Measurements from ENCODE around the gene KCNE4. TPM values are rescaled to one million over a fixed set of nuclear protein-coding genes. Genes with fewer than 3 reads are reported as not detected.

KCNE4 gene
- total and polyA plus RNA-seq, 8 donors: 0.75 to 25.2 (median 2.2) TPM

- Histone ChIP-seq H3K36me3 (no peaks in the 10 kb centered on the region), H3K27ac (no peak overlapping the region), H3K27me3 (no peaks in the 10 kb centered on the region), H3K4me1 (no peaks in the 10 kb centered on the region), H3K9me3 (no peaks in the 10 kb centered on the region), H3K4me3 (no peak overlapping the region)
- intact Hi-C loops (cut with DNase I): no loop called here
- no peak for FAIRE-seq
- 80 to 81% methylated on average over 3 of the region's 3 CpGs for WGBS, 2 donors
- no peak for TF ChIP-seq CTCF (IDR thresholded peaks at IDR 0.05)
- DNase-seq: no peak
- no peak for ATAC-seq
Observed at GRCh38 chr2:223081789-223082188, 29.8 kb downstream of the KCNE4 start.

- Histone ChIP-seq H3K9me3 (no peaks in the 10 kb centered on the region), H3K27ac (no peak overlapping the region), H3K36me3 (no peaks in the 10 kb centered on the region), H3K27me3 (no peaks in the 10 kb centered on the region), H3K4me1 (no peaks in the 10 kb centered on the region), H3K4me3 (no peak overlapping the region)
- TF ChIP-seq CTCF (IDR thresholded peaks at IDR 0.05): no peak
- WGBS, 2 donors: 0 to 40% methylated on average over 2 of the region's 2 CpGs
- FAIRE-seq: no peak
- ATAC-seq: no peak
- intact Hi-C loops (cut with DNase I): no loop called here
- DNase-seq: no peak
Observed at GRCh38 chr2:223082706-223083105, 30.7 kb downstream of the KCNE4 start.

- no peak for FAIRE-seq
- no peak for ATAC-seq
- TF ChIP-seq CTCF (IDR thresholded peaks at IDR 0.05): no peak
- H3K4me3 ChIP-seq: no peak overlapping the region
- peaks cover 0 to 5% (median under 1%) of the 10 kb centered on the region in 3 donors for H3K4me1 ChIP-seq
- no peaks in the 10 kb centered on the region for H3K36me3 ChIP-seq
- H3K27ac ChIP-seq: no peak overlapping the region
- DNase-seq: no peak
- intact Hi-C loops (cut with DNase I): no loop called here
- no peaks in the 10 kb centered on the region for H3K27me3 ChIP-seq
- 68 to 74% methylated on average over 7 of the region's 7 CpGs for WGBS, 2 donors
- no peaks in the 10 kb centered on the region for H3K9me3 ChIP-seq
Observed at GRCh38 chr2:223083402-223084070, 31.5 kb downstream of the KCNE4 start.

- Histone ChIP-seq H3K27ac (no peak overlapping the region), H3K36me3 (no peaks in the 10 kb centered on the region), H3K9me3 (no peaks in the 10 kb centered on the region), H3K27me3 (no peaks in the 10 kb centered on the region), H3K4me1 (peaks cover 0 to 12% (median 11%) of the 10 kb centered on the region in 3 donors), H3K4me3 (no peak overlapping the region)
- peak in 4 of 6 donors; percentile 26 to 69 (median 40) for DNase-seq
- no peak for FAIRE-seq
- WGBS, 2 donors: 72 to 78% methylated on average over 2 of the region's 2 CpGs
- intact Hi-C loops (cut with DNase I): no loop called here
- TF ChIP-seq CTCF (IDR thresholded peaks at IDR 0.05): no peak
- ATAC-seq: peak; percentile 58 to 78 (median 74)
Observed at GRCh38 chr2:223084873-223085272, 32.9 kb downstream of the KCNE4 start.

- intact Hi-C loops (cut with DNase I): no loop called here
- no peak overlapping the region for H3K27ac ChIP-seq
Observed at GRCh38 chr2:223086370-223086981, 34.5 kb downstream of the KCNE4 start.

More at GRCh38 chr2:223086370-223086981, 34.5 kb downstream of the KCNE4 start:
- H3K4me3 ChIP-seq: no peak overlapping the region
- DNase-seq (no peak), FAIRE-seq (no peak), ATAC-seq (no peak)
- TF ChIP-seq CTCF (IDR thresholded peaks at IDR 0.05): no peak
- H3K36me3 ChIP-seq: no peaks in the 10 kb centered on the region
- H3K4me1 ChIP-seq: peaks cover 12 to 24% (median 23%) of the 10 kb centered on the region in 3 donors
- WGBS, 2 donors: 89 to 92% methylated on average over 13 of the region's 13 CpGs
- H3K9me3 ChIP-seq: no peaks in the 10 kb centered on the region
- no peaks in the 10 kb centered on the region for H3K27me3 ChIP-seq
